ENCODE data around the gene CEACAM16. TPM values are rescaled to one million over a fixed set of nuclear protein-coding genes. Genes with fewer than 3 reads are reported as not detected.

Gene CEACAM16
- total RNA-seq, 1 experiment from 2014 or later: not detected

GRCh38 chr19:44680536-44680935, 18.4 kb upstream of the CEACAM16 start:
- no peaks in the 10 kb centered on the region for H3K9me3 ChIP-seq (ENCODE audit: control insufficient read depth in 1 of 2, insufficient read depth in 1 of 2, low read depth in 1 of 2, low read length in 2 of 2)
- no peak overlapping the region for H3K27ac ChIP-seq (ENCODE audit: low read depth, low read length)
- H3K4me2 ChIP-seq (ENCODE audit: low read length): no peak overlapping the region
- BruUV-seq (replicated peaks): no TSS peak
- ATAC-seq: no peak
- intact Hi-C loops (cut with micrococcal nuclease): loop anchor here (10.0 kb wide), 1 partner anchor 164 kb away; the partner anchor contains the start of gene NECTIN2
- no peak overlapping the region for H3K9ac ChIP-seq (ENCODE audit: low read length)
- H3K27me3 ChIP-seq (ENCODE audit: insufficient read depth, low read length): no peaks in the 10 kb centered on the region
- no peaks in the 10 kb centered on the region for H3K36me3 ChIP-seq (ENCODE audit: control insufficient read depth in 1 of 2, insufficient read depth in 2 of 2, low read length in 2 of 2)
- TF ChIP-seq POLR2A (IDR thresholded peaks at IDR 0.05; ENCODE audit: borderline replicate concordance, extremely low read depth, insufficient read depth, insufficient read length) (no peak), MAX (IDR thresholded peaks at IDR 0.05) (no peak), CBX3 (IDR thresholded peaks at IDR 0.05; ENCODE audit: low read depth) (no peak), YY1 (IDR thresholded peaks at IDR 0.05; ENCODE audit: extremely low read depth, insufficient replicate concordance, low read depth, low read length) (no peak), SIN3A (IDR thresholded peaks at IDR 0.05; ENCODE audit: low read depth) (no peak), JUND (IDR thresholded peaks at IDR 0.05) (no peak), SRF (IDR thresholded peaks at IDR 0.05; ENCODE audit: low read depth) (no peak), CEBPB (IDR thresholded peaks at IDR 0.05; ENCODE audit: low read depth) (no peak), TCF7L2 (IDR thresholded peaks at IDR 0.05; ENCODE audit: borderline replicate concordance, extremely low read depth, insufficient read depth, insufficient read length) (no peak), ELF1 (IDR thresholded peaks at IDR 0.05; ENCODE audit: borderline replicate concordance, low read depth) (no peak)
- H2AFZ ChIP-seq (ENCODE audit: low read depth, low read length, poor library complexity, severe bottlenecking): no peak overlapping the region
- no peaks in the 10 kb centered on the region for H3K9me2 ChIP-seq (ENCODE audit: insufficient read depth)
- H4K20me1 ChIP-seq (ENCODE audit: insufficient read depth): no peaks in the 10 kb centered on the region
- no peaks in the 10 kb centered on the region for H3K79me2 ChIP-seq (ENCODE audit: insufficient read depth, low read length)
- RAD21 ChIA-PET (ENCODE audit: low non-redundant PET in 1 of 2, low total read pairs in 2 of 2, uncharacterized antibody in 2 of 2, unreplicated experiment in 2 of 2): no interaction called here
- H3K4me1 ChIP-seq (ENCODE audit: control insufficient read depth in 1 of 2, insufficient read depth in 2 of 2, low read length in 2 of 2): peaks cover 49 to 67% of the 10 kb centered on the region in 2 experiments
- POLR2A ChIA-PET: no interaction called here
- CTCF ChIA-PET: interaction anchor here (1.0 kb wide), 1 partner anchor 110 kb away, joined by 3 read pairs; no protein-coding TSS in a partner anchor
- DNase-seq (ENCODE audit: low read depth, low spot score): no peak
- H3K4me3 ChIP-seq (replicated peaks in 1 of 2; ENCODE audit: low read depth in 1 of 2, low read length in 2 of 2): no peak overlapping the region

Data from HCT116 (cell line).